NCI-H82 (cell line): ENCODE data around the gene BCAR1.
"Not testable (repeated sequence)": the region's sequence is repeated elsewhere in the genome, so short reads cannot be mapped to it uniquely, and the experiment has no call there.

Source experiments
- DNase-seq: peaks from one replicate; lab custom pipeline; 2025; lab: John Stamatoyannopoulos, UW

Gene BCAR1

GRCh38 chr16:75224306-75225082 is 26.9 kb downstream of the BCAR1 start:
- DNase-seq: no peak

- not testable (repeated sequence) for DNase-seq
Measured at GRCh38 chr16:75223129-75223528, 28.3 kb downstream of the BCAR1 start.

GRCh38 chr16:75222271-75222783 is 29.1 kb downstream of the BCAR1 start:
- no peak for DNase-seq

- no peak for DNase-seq
Measured at GRCh38 chr16:75219838-75220237, 31.6 kb downstream of the BCAR1 start.

- no peak for DNase-seq
Measured at GRCh38 chr16:75219088-75219487, 32.3 kb downstream of the BCAR1 start.

GRCh38 chr16:75218256-75219076 is 33.0 kb downstream of the BCAR1 start, which contains the start of gene CTRB1:
CTRB1 (plus strand) TSS chr16:75218988; CDS start chr16:75219008, 20 bp downstream.
- no peak for DNase-seq

- DNase-seq: no peak
Measured at GRCh38 chr16:75217389-75217851, 34.0 kb downstream of the BCAR1 start.

GRCh38 chr16:75216576-75216975 is 34.8 kb downstream of the BCAR1 start:
- DNase-seq: no peak

- DNase-seq: no peak
Measured at GRCh38 chr16:75216127-75216526, 35.3 kb downstream of the BCAR1 start.

- not testable (repeated sequence) for DNase-seq
Measured at GRCh38 chr16:75211286-75211685, 40.1 kb downstream of the BCAR1 start.

- no peak for DNase-seq
Measured at GRCh38 chr16:75209944-75210343, 41.5 kb downstream of the BCAR1 start.

- DNase-seq: not testable (repeated sequence)
Measured at GRCh38 chr16:75209514-75209913, 41.9 kb downstream of the BCAR1 start.

GRCh38 chr16:75208861-75209505 is 42.4 kb downstream of the BCAR1 start:
- DNase-seq: no peak

- DNase-seq: no peak
Measured at GRCh38 chr16:75208242-75208825, 43.1 kb downstream of the BCAR1 start.

GRCh38 chr16:75207831-75208230 is 43.6 kb downstream of the BCAR1 start:
- no peak for DNase-seq

- no peak for DNase-seq
Measured at GRCh38 chr16:75206749-75207451, 44.5 kb downstream of the BCAR1 start, which contains the start of gene CTRB2. CTRB2 (minus strand) TSS chr16:75207161; CDS start chr16:75207141, 20 bp downstream.

GRCh38 chr16:75205961-75206748 is 45.3 kb downstream of the BCAR1 start:
- not testable (repeated sequence) for DNase-seq

- not testable (repeated sequence) for DNase-seq
Measured at GRCh38 chr16:75205438-75205837, 46.0 kb downstream of the BCAR1 start.

- DNase-seq: not testable (repeated sequence)
Measured at GRCh38 chr16:75204905-75205304, 46.5 kb downstream of the BCAR1 start.

GRCh38 chr16:75204410-75204758 is 47.0 kb downstream of the BCAR1 start:
- no peak for DNase-seq
